ENCODE measurements around the gene UCN2.

DNA sequence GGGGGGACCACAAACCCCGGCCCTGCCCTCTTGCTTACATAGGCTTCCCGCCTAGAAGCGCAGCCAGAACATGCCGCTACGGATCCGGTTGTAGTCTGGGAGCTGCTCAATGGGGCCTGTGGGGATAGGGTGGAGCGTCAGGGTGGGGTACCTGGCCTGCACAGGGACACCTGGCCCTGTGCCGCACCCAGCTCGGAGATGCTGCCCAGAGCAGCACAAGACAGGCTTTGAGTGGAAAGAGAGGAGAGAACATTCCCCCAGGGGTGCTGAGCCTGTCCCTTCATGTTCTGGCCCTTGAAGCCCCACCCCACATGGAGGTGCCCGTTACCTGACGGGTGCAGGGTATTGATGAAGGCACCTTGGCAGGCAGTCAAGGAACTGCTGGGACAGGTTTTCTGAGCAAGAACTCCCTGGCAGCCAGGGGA, 35.5 kb upstream of the UCN2 start:
- TF ChIP-seq, protein P1, sequence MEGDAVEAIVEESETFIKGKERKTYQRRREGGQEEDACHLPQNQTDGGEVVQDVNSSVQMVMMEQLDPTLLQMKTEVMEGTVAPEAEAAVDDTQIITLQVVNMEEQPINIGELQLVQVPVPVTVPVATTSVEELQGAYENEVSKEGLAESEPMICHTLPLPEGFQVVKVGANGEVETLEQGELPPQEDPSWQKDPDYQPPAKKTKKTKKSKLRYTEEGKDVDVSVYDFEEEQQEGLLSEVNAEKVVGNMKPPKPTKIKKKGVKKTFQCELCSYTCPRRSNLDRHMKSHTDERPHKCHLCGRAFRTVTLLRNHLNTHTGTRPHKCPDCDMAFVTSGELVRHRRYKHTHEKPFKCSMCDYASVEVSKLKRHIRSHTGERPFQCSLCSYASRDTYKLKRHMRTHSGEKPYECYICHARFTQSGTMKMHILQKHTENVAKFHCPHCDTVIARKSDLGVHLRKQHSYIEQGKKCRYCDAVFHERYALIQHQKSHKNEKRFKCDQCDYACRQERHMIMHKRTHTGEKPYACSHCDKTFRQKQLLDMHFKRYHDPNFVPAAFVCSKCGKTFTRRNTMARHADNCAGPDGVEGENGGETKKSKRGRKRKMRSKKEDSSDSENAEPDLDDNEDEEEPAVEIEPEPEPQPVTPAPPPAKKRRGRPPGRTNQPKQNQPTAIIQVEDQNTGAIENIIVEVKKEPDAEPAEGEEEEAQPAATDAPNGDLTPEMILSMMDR (IDR thresholded peaks at IDR 0.05), result no peak
- no peak for TF ChIP-seq POLR2A (IDR thresholded peaks at IDR 0.05)

Data from uterus (tissue), 2 donors.